Esophagus muscularis mucosa (tissue), 4 donors: ENCODE data around the gene BGLAP.

Source experiments
- EP300 ChIP-seq: sonication (generic); formaldehyde crosslinking; IDR thresholded peaks from one replicate; pipeline ENCODE4 v1.6.1; 2017; ENCODE audit warnings: antibody characterized with exemption
- POLR2A ChIP-seq: fragments of 450-650 bp; IDR thresholded peaks from one replicate; pipeline ENCODE4 v1.6.1; 2017; ENCODE audit warnings: antibody characterized with exemption, moderate library complexity, mild to moderate bottlenecking, low read depth
- POLR2AphosphoS5 ChIP-seq, 2 donors: sonication (generic); formaldehyde crosslinking; IDR thresholded peaks; one replicate each; pipeline ENCODE4 v1.6.1; 2017; ENCODE audit warnings: antibody characterized with exemption in 2 of 2
- TF ChIP-seq, protein P1 (sequence below), 3 experiments: fragments of 200-600 bp in 2 of 3; fragments of 450-650 bp in 1 of 3; sonication (generic) in 2 of 3; IDR thresholded peaks; one replicate each; pipeline ENCODE4 v1.5.1; 2017 to 2019; ENCODE audit warnings: antibody characterized with exemption in 3 of 3, mild to moderate bottlenecking in 2 of 3, moderate library complexity in 1 of 3

DNA sequence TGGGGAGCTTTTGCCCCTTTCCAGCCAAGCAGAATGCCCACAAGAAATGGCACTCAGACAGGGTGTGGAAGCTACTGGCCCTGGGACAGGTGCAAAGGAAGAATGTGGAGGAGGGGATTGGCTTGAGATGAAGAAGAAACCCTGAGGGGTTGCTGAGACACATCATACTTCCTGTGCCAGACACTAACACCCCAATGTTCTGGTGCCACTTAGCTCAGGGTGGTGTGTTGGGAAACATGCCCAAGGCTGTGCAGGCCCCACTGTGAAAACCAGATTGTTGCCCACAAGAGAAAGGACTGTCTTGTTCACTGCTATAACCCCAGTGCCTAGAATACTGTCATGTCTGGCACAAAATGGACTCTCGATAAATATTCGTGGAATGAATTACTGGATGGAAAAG, 15.7 kb downstream of the BGLAP start:
- TF ChIP-seq, protein P1, sequence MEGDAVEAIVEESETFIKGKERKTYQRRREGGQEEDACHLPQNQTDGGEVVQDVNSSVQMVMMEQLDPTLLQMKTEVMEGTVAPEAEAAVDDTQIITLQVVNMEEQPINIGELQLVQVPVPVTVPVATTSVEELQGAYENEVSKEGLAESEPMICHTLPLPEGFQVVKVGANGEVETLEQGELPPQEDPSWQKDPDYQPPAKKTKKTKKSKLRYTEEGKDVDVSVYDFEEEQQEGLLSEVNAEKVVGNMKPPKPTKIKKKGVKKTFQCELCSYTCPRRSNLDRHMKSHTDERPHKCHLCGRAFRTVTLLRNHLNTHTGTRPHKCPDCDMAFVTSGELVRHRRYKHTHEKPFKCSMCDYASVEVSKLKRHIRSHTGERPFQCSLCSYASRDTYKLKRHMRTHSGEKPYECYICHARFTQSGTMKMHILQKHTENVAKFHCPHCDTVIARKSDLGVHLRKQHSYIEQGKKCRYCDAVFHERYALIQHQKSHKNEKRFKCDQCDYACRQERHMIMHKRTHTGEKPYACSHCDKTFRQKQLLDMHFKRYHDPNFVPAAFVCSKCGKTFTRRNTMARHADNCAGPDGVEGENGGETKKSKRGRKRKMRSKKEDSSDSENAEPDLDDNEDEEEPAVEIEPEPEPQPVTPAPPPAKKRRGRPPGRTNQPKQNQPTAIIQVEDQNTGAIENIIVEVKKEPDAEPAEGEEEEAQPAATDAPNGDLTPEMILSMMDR (IDR thresholded peaks at IDR 0.05) = no peak
- TF ChIP-seq POLR2A = no peak
- no peak for TF ChIP-seq EP300
- no peak for TF ChIP-seq POLR2AphosphoS5 (IDR thresholded peaks at IDR 0.05)
